Vagina (tissue), 2 donors: ENCODE measurements around the gene PCNX1. TPM values are rescaled to one million over a fixed set of nuclear protein-coding genes. Genes with fewer than 3 reads are reported as not detected.
"Not testable (repeated sequence)": the region's sequence is repeated elsewhere in the genome, so short reads cannot be mapped to it uniquely, and the experiment has no call there.

Experiments used
- DNase-seq, 2 donors: peaks; one replicate each; pipeline ENCODE4 v3.0.0-alpha.2; 2017; ENCODE audit errors: extremely low spot score in 2 of 2
- H3K27ac ChIP-seq: fragments of 200-600 bp; sonication (generic); one replicate; pipeline ENCODE4 v1.5.1; 2019
- H3K27me3 ChIP-seq: fragments of 200-600 bp; sonication (generic); one replicate; pipeline ENCODE4 v1.5.1; 2019
- H3K36me3 ChIP-seq, 2 donors: fragments of 200-600 bp; sonication (generic); one replicate each; pipeline ENCODE4 v1.5.1; 2017 to 2019
- H3K4me1 ChIP-seq: fragments of 200-600 bp; sonication (generic); one replicate; pipeline ENCODE4 v1.5.1; 2019
- H3K4me3 ChIP-seq, 2 donors: fragments of 200-600 bp; sonication (generic); 1 replicate in 1 of 2; 2 replicates in 1 of 2; pipeline ENCODE4 v1.5.1; 2016 to 2019
- H3K9me3 ChIP-seq: fragments of 200-600 bp; sonication (generic); one replicate; pipeline ENCODE4 v1.5.1; 2019
- POLR2A ChIP-seq, 2 donors: fragments of 450-650 bp; IDR thresholded peaks; one replicate each; pipeline ENCODE4 v1.6.1; 2017; ENCODE audit warnings: antibody characterized with exemption in 2 of 2, mild to moderate bottlenecking in 2 of 2, moderate library complexity in 2 of 2
- POLR2AphosphoS5 ChIP-seq, 2 donors: sonication (generic); formaldehyde crosslinking; IDR thresholded peaks; one replicate each; pipeline ENCODE4 v1.9.0; 2017; ENCODE audit warnings: antibody characterized with exemption in 2 of 2, mild to moderate bottlenecking in 2 of 2, low read depth in 1 of 2; ENCODE audit not compliant: insufficient read depth in 1 of 2
- intact Hi-C: fragments of 100-400 bp; cut with DNase I; formaldehyde crosslinking; loops from one replicate; pipeline ENCODE4 v1.15.1; 2023
- total RNA-seq: library from RNA; depleted of rRNA; stranded (reverse); fragments of >200 nt; gene quantifications from one replicate; pipeline ENCODE4 v1.2.3, GENCODE V29; 2016
- TF ChIP-seq, protein P1 (sequence below), 3 experiments: fragments of 450-650 bp in 2 of 3; fragments of 200-600 bp in 1 of 3; sonication (generic) in 1 of 3; IDR thresholded peaks; one replicate each; pipeline ENCODE4 v1.5.1; 2017 to 2019; ENCODE audit warnings: antibody characterized with exemption in 3 of 3, mild to moderate bottlenecking in 2 of 3, moderate library complexity in 2 of 3

The PCNX1 gene
- total RNA-seq, 1 donor from 2014 or later: 59.7 TPM

DNA sequence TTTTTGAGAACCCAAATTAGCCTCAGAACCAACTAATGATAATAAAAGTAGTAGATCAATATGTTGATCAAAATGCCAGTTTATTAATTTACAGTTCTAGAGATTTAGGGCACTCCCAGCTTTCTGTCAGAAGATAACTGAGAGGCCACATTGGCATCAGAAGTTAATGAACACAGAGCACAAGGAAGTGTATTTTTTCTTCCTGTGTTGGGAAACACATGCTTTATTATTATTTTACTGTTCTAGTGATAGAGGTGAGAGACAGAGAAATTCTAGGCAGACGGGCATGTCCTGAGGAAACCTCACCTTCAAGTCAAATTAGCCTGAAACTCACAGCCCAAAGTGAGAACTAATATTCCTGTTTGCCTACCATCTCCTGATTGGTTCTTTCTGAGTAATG lies 213.7 kb downstream of the PCNX1 start:
- Histone ChIP-seq H3K36me3 (no peaks in the 10 kb centered on the region), H3K4me3 (no peak overlapping the region), H3K9me3 (no peaks in the 10 kb centered on the region), H3K27ac (no peak overlapping the region), H3K27me3 (no peaks in the 10 kb centered on the region), H3K4me1 (no peaks in the 10 kb centered on the region)
- DNase-seq: no peak
- intact Hi-C loops: no loop called here
- TF ChIP-seq POLR2A (IDR thresholded peaks at IDR 0.05) (no peak), POLR2AphosphoS5 (IDR thresholded peaks at IDR 0.05; ENCODE audit: insufficient read depth in 1 of 2, low read depth in 1 of 2) (no peak)
- TF ChIP-seq, protein P1, sequence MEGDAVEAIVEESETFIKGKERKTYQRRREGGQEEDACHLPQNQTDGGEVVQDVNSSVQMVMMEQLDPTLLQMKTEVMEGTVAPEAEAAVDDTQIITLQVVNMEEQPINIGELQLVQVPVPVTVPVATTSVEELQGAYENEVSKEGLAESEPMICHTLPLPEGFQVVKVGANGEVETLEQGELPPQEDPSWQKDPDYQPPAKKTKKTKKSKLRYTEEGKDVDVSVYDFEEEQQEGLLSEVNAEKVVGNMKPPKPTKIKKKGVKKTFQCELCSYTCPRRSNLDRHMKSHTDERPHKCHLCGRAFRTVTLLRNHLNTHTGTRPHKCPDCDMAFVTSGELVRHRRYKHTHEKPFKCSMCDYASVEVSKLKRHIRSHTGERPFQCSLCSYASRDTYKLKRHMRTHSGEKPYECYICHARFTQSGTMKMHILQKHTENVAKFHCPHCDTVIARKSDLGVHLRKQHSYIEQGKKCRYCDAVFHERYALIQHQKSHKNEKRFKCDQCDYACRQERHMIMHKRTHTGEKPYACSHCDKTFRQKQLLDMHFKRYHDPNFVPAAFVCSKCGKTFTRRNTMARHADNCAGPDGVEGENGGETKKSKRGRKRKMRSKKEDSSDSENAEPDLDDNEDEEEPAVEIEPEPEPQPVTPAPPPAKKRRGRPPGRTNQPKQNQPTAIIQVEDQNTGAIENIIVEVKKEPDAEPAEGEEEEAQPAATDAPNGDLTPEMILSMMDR (IDR thresholded peaks at IDR 0.05): no peak

GRCh38 chr14:71121711-71122110 lies 214.5 kb downstream of the PCNX1 start:
- Histone ChIP-seq H3K9me3 (no peaks in the 10 kb centered on the region), H3K27ac (no peak overlapping the region), H3K36me3 (no peaks in the 10 kb centered on the region), H3K4me3 (no peak overlapping the region), H3K27me3 (no peaks in the 10 kb centered on the region), H3K4me1 (no peaks in the 10 kb centered on the region)
- TF ChIP-seq, protein P1 (IDR thresholded peaks at IDR 0.05): no peak
- TF ChIP-seq POLR2A (IDR thresholded peaks at IDR 0.05) (no peak), POLR2AphosphoS5 (IDR thresholded peaks at IDR 0.05; ENCODE audit: insufficient read depth in 1 of 2, low read depth in 1 of 2) (no peak)
- intact Hi-C loops: no loop called here
- DNase-seq: no peak

DNA sequence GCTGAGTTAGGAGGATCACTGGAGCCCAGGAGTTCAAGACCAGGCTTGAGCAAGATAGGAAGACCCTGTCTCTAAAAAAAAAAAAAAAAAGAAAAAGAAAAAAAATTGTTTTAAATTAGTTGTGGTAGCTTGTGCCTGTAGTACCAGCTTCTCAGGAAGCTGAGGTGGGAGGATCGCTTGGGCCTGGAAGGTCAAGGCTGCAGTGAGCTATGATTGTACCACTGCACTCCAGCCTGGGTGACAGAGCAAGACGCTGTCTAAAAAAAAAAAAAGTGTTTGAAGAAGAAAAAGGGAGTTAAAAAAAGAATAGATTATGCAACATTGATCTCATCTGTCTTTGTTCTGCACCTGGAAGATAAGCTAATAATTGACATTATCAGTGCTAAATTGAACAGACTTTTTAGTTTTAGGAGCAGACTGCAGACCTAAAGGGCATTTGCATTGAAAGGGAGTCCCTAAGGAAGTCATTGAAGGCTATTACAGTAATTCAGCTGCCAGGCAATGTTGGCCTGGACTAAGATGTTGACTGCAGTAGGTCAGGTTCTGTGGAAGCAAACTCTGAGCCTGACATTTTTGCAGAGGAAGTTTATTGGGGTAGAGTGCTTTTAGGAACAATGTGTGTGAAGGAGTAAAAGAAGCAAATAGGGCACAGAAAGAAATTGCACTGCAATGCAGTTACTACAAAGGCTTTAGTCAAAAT lies 215.8 kb downstream of the PCNX1 start:
- no peak overlapping the region for H3K4me3 ChIP-seq
- no peaks in the 10 kb centered on the region for H3K4me1 ChIP-seq
- H3K27me3 ChIP-seq: no peaks in the 10 kb centered on the region
- no peaks in the 10 kb centered on the region for H3K36me3 ChIP-seq
- H3K9me3 ChIP-seq: no peaks in the 10 kb centered on the region
- no peak overlapping the region for H3K27ac ChIP-seq
- TF ChIP-seq POLR2AphosphoS5 (IDR thresholded peaks at IDR 0.05; ENCODE audit: insufficient read depth in 1 of 2, low read depth in 1 of 2): no peak
- no peak for TF ChIP-seq POLR2A (IDR thresholded peaks at IDR 0.05)
- TF ChIP-seq, protein P1 (IDR thresholded peaks at IDR 0.05): no peak
- DNase-seq: no peak
- intact Hi-C loops: no loop called here

DNA sequence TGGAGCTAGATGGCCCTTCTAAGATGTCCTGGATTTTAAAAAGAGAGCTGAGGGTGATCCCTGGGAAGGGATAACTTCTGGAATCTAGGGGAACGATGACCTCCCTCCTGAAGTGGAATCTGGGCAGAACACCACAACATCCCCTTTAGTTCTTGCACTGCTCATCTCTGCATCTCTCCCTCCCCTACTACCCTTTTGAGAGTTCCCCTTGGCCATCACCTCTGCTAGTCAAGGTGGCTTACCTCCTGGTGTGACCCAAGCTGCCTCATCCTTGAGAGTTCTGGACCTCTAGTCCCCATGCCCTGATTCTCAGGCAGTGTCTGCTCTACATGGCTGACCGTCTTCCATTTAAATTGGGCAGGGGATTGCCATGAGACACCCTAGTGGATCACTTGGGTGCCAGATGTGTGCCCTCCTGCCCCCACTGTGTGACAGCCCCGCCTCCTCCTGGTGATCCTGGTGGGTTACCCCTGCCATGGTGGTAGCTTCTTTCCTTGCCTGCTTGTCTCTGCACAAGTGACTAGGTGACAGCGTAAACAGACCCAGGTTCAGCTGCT lies 216.4 kb downstream of the PCNX1 start:
- no peak for DNase-seq
- H3K27ac ChIP-seq: no peak overlapping the region
- H3K9me3 ChIP-seq: no peaks in the 10 kb centered on the region
- no peak for TF ChIP-seq POLR2A (IDR thresholded peaks at IDR 0.05)
- TF ChIP-seq, protein P1 (IDR thresholded peaks at IDR 0.05): no peak
- TF ChIP-seq POLR2AphosphoS5 (IDR thresholded peaks at IDR 0.05; ENCODE audit: insufficient read depth in 1 of 2, low read depth in 1 of 2): no peak
- no peaks in the 10 kb centered on the region for H3K4me1 ChIP-seq
- no peak overlapping the region for H3K4me3 ChIP-seq
- H3K36me3 ChIP-seq: no peaks in the 10 kb centered on the region
- intact Hi-C loops: no loop called here
- no peaks in the 10 kb centered on the region for H3K27me3 ChIP-seq

DNA sequence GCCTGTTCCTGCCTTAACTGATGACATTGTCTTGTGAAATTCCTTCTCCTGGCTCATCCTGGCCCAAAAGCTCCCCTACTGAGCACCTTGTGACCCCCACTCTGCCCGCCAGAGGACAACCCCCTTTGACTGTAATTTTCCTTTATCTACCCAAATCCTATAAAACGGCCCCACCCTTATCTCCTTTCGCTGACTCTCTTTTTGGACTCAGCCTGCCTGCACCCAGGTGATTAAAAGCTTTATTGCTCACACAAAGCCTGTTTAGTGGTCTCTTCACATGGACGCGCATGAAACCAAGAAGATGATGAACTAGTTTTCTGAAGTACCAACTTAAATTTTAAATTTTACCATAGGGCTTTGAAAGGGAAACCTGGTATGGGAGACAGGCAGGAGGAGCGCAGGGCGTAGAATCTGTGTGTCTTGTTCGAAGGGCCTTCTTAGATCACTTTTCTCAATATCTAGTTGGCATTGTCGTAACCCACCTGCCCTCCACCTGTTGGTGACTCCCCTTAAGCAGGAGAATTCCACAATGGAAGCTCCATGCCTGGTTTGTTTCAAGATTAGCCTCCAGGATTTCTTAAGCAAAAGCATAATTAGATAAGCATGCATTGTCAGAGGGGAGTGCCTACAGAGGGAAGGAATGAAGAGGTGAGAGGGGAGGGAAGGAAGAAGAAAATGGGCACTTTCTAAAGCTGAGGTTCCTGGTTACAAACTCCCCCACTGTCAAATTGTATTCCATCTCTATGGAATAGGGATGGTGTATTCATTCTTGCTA lies 222.6 kb downstream of the PCNX1 start:
- H3K27me3 ChIP-seq, H3K4me3 ChIP-seq, H3K9me3 ChIP-seq, H3K27ac ChIP-seq, H3K4me1 ChIP-seq, intact Hi-C loops, H3K36me3 ChIP-seq: not testable (repeated sequence)
- DNase-seq: peak; percentile 22 to 58
